Measurements from ENCODE around the gene ZC2HC1B.

- no peak for TF ChIP-seq CTCF (IDR thresholded peaks at IDR 0.05)
- no peak for TF ChIP-seq TAF1 (IDR thresholded peaks at IDR 0.05; ENCODE audit: borderline replicate concordance, low read depth, low read length)
- no peak for TF ChIP-seq IRF3 (IDR thresholded peaks at IDR 0.05; ENCODE audit: low read depth, low read length)
- TF ChIP-seq EP300 (IDR thresholded peaks at IDR 0.05; ENCODE audit: borderline replicate concordance in 1 of 2, low read depth in 1 of 2, low read length in 1 of 2) = no peak
- no peak for TF ChIP-seq POLR2AphosphoS5 (IDR thresholded peaks at IDR 0.05; ENCODE audit: low read depth, low read length)
- no peak for TF ChIP-seq RAD21 (IDR thresholded peaks at IDR 0.05; ENCODE audit: low read length)
- TF ChIP-seq TCF12 (IDR thresholded peaks at IDR 0.05) = no peak
- TF ChIP-seq NFIC (IDR thresholded peaks at IDR 0.05; ENCODE audit: borderline replicate concordance) = no peak
- TF ChIP-seq GABPA (IDR thresholded peaks at IDR 0.05; ENCODE audit: low read depth) = no peak
- TF ChIP-seq USF1 (IDR thresholded peaks at IDR 0.05; ENCODE audit: borderline replicate concordance, low read depth) = no peak
- no peak for TF ChIP-seq YY1 (IDR thresholded peaks at IDR 0.05; ENCODE audit: low read depth)
- no peak for TF ChIP-seq EZH2phosphoT487 (IDR thresholded peaks at IDR 0.05; ENCODE audit: borderline replicate concordance, low read depth)
These were observed 100.4 kb downstream of the ZC2HC1B start for GRCh38 chr6:143964674-143965081.
